Activated CD8-positive, alpha-beta memory T cell treated with anti-CD3 and anti-CD28 coated beads, Interleukin-2, amount 50 U/mL, for 1 hour (primary cell): ENCODE measurements around the gene CHRND.

Experiments
- DNase-seq: peaks from one replicate; pipeline ENCODE4 v3.0.0-alpha.2; 2020; ENCODE audit errors: extremely low read depth

The CHRND gene

GRCh38 chr2:232487385-232488096 lies 38.4 kb upstream of the CHRND start, which contains the start of gene ECEL1:
Gene ECEL1 (minus strand): TSS chr2:232487834. CDS start chr2:232486653, 1,181 bp downstream.
- no peak for DNase-seq

- DNase-seq, result no peak
Measured at GRCh38 chr2:232488097-232488711, 37.8 kb upstream of the CHRND start.

GRCh38 chr2:232488721-232489300 lies 37.1 kb upstream of the CHRND start:
- DNase-seq, result no peak

- no peak for DNase-seq
Measured at GRCh38 chr2:232489516-232490220, 36.3 kb upstream of the CHRND start.

- no peak for DNase-seq
Measured at GRCh38 chr2:232490221-232491138, 35.5 kb upstream of the CHRND start.

GRCh38 chr2:232491139-232491780 lies 34.7 kb upstream of the CHRND start:
- DNase-seq, result no peak

DNA sequence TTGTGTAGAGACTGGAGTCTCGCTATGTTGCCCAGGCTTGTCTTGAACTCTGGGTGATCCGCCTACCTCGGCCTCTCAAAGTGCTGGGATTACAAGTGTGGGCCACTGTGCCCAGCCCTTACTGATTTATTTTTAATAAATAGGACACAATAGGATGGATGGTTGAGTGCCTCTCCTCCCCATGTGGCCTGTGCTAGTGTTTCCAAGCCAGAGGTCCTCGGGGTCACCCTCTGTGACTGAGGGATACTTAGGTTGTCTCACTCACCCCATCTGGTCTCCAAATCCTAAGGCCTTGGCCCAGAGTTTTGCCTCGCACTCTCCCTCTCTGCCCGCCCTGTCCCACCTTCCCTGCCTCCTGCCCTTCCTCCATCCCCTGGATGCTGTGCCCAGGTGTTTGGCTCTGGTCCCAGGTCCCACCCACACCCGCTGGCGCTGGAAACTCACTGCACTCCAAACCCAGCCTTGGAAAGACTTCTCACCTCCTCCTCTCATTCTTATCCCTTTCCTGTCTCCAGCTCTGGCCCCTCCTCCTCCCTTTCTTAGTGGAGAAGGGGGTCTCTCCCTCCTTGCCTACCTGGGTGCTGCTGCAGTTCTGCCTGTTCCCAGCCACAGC lies 33.6 kb upstream of the CHRND start:
- no peak for DNase-seq

DNA sequence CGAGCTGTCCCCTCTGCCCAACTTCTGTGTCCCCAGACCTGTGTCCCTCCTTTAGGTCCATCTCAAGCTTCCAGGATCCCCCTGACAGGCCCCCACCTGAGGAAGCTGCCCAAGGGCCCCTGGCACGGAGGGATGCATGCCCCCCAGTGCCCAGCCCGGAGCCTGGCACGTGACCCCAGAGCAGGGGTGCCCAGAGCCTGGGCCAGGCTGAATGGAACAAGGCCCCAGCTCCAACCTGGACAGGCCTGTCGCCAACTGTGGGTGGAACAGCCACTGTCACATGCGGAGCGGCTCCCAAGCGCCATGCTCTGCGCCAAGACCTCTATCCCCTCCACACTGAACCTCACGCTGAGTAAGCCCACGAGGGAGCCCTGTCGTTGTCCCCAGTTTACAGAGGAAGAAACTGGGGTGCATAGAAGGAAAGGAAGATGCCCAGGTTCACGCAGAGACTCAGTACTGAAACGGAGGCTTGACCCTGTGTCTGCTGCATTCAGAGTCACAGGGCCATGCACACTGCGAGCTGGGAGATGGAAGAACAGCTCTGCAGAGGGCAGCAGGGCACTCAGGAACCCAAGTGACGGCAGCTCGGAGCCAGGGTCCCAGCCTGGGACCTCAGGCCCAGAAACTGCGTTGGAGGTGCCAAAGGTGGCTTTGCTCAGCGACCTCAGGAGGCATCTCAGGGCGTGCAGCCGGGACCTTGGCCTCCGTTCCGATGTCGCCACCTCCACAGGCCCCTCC lies 32.8 kb upstream of the CHRND start:
- no peak for DNase-seq

DNA sequence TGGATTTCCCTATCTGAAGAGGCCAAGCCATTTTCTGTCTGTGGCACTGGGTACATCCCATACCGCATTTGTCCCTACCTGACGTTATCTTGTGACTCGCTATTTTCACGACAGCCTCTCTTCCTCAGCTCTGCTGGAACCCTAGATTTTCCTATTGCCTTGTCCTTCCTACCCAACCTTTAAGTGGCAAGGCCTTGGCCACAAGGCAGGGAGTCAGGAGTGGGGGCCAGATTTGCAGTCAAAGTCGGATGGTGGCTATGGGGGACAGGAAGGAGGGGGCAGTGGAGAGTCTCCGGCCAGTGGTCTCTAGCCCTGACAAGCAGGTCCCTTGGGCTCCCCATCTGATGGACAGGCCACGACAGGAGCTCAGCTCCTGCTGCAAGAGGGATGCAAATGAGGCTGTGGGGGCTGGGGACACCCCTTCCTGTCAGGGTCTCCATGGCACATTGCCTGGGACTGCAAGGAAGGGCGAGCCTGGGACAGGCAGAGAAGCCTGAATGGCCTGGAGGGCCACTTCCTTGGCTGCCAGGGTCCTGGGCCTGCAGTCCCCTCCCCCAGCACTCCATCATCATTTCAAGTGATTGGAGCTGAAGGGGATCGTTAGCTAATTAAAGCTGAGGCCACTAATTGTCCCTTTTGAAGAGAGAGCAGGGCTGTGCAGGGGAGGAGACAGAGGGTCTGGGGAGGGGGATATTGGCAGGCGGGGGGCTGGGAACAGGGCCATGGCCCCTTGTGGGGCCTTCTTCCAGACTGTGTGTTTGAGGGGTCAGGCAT lies 32.1 kb upstream of the CHRND start:
- no peak for DNase-seq

DNA sequence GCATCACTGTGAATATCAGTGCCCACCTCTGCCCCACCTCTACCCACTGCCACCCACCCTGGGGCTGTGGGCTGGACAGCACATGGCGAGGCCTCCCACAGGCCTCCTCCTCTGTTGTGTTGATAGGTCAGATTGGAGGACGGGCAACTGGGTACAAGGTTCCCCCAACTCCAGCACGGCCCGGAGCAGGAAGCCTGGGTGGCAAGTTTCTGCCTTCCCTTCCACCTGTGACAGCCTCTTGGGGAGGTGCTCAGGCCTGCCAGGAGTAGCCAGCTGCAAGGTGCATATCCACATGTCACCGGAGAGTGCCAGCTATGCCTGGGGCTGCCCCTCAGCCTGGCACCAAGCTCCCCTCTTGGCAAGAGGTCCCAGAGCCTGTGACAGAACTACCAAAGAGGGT lies 31.4 kb upstream of the CHRND start:
- no peak for DNase-seq

DNA sequence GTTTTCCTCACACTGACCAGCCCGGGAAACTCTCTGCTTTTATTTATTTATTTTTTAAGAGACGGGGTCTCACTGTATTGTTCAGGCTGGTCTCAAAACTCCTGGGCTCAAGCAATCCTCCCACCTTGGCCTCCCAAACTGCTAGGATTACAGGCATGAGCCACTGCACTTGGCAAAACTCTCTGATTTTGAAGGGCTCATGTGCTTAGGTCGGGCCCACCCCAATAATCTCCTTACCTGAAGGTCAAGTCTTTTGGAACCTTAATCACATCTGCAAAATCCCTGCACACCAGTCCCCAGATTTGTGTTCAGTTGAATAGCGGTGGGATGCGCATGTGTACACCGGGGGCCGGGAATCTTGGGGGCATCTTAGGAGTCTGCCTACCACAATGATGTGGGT lies 30.7 kb upstream of the CHRND start:
- no peak for DNase-seq

DNA sequence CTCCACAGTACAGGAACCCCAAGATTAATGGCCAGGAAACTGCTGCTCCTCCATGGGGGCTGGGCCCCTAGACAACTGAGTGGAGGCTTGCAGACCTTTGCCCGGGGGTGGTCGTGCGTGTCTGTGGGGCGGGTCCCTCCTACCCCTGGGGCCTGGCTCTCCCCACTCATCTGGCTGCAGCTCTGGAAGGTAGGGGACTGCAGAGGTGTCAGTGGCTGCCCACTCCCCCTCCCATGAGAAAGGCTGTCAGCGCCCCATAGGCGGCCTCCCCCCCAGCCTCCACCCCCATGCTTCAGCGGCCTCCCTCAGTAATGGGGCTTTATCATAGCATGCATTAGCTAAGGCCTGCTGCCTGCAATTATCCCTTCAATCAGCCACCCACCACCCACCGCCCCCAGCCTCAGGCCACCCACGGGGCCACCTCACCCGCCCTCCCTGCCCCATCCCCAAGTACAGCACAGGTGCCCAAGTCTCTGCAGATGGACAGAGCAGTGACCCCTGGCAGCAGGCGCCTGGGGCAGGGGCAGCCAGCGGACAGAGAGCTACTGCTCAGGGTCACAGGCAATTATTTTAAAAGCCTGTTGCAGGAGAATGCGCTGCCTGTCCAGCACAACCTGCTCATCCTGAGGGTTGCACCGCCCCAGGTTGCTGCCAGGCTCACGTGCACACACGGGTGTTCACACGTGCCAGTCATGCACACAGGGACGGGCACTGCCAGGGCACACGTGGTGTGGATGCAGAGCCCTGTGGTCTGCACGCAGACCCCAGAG lies 29.3 kb upstream of the CHRND start:
- DNase-seq, result no peak

DNA sequence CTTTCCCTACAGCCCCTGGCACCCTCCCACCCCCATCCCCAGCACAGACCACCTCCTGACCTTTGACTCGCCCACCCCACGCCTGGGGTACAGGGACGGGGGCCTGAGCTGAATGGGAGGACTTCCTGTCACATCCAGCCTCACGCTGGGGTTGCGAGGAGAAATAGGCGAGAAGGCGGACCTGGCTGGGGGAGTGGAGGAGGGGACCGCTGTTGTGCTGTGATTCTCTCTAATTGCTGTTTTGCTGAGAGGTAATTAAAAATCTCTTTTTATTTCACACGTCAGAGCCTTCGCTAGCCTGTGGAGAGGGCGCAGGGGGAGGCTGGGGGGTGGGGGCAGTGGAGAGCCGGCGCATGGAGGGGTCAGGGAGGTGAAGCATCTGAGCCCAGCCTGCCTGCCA lies 28.6 kb upstream of the CHRND start:
- no peak for DNase-seq

- DNase-seq, result no peak
Measured at GRCh38 chr2:232498452-232498851, 27.5 kb upstream of the CHRND start.

- no peak for DNase-seq
Measured at GRCh38 chr2:232501331-232501771, 24.6 kb upstream of the CHRND start.

DNA sequence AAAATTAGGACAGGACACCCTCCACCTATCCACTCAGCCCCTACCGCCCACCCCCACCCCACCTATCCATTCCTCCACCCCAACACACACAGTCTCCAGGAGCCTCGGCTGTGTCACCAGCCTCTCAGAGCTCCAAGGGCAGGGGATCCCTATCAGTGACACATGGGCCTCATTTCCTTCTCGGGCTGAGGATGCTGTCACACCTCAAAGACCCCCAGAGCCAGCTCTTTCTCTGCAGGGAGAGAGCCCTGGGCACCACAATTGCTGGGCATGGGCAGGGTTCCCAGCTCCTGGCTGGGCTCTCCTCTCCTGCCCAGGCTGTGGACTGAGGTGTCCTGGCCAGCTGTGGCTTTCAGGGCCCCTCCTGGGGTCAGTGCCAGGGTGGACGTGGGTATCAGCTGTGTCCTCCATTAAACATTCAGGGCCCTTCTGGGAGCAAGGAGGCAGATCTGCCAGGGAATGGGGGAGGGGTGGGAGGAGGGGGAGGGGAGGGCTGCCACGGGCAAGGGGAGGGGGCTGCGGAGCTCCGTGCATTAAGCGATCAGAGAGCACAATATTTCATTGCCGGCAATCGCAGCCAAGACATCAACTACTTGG lies 24.1 kb upstream of the CHRND start:
- no peak for DNase-seq

DNA sequence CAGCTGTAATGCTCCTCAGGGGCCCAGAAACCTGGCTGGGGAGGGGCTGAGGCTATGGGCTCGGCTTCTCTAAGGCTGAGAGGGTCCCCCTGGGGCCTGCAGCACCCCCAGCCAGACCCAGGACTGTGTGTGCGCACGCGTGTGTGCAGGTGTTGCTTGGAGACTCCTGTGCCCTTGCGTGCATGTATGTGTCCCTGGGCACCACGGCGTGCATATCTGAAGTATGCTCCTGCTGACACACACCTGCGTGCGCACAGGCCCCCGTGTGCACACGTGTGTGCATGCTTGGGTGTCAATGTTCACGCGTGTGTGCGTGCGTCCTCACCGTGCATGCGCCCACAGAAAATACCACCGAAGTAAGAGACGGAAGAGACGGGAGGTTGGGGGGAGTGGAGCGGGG lies 23.4 kb upstream of the CHRND start:
- DNase-seq, result peak; percentile 9
